ENCODE data around the gene MAJIN. TPM values are rescaled to one million over a fixed set of nuclear protein-coding genes. Genes with fewer than 3 reads are reported as not detected.

Gene MAJIN
- polyA plus RNA-seq, 3 donors, result not detected

- H3K27ac ChIP-seq (ENCODE audit: low read depth in 1 of 2, low read length in 2 of 2), result no peak overlapping the region
- H3K4me3 ChIP-seq (replicated peaks in 1 of 3; ENCODE audit: low read depth in 2 of 3, low read length in 3 of 3), result no peak overlapping the region
- peaks cover 0 to 5% (median 3%) of the 10 kb centered on the region in 3 donors for H3K27me3 Mint-ChIP-seq (ENCODE audit: low read depth in 3 of 3)
- H3K4me3 Mint-ChIP-seq, result no peak overlapping the region
- H3K36me3 ChIP-seq (replicated peaks in 1 of 2; ENCODE audit: control insufficient read depth in 1 of 2, insufficient read depth in 2 of 2, low read length in 2 of 2), result no peaks in the 10 kb centered on the region
- H3K4me1 ChIP-seq (ENCODE audit: control insufficient read depth in 1 of 2, insufficient read depth in 2 of 2, low read length in 2 of 2), result peaks cover 26 to 38% of the 10 kb centered on the region in 2 donors
- peaks cover 0 to under 1% (median 0%) of the 10 kb centered on the region in 7 donors for H3K9me3 Mint-ChIP-seq
- H3K27me3 ChIP-seq (ENCODE audit: control insufficient read depth in 2 of 2, insufficient read depth in 2 of 2, low read length in 2 of 2), result no peaks in the 10 kb centered on the region
- DNase-seq, result no peak
- H3K27ac Mint-ChIP-seq, result no peak overlapping the region
- H3K4me1 Mint-ChIP-seq, result peaks cover 27% of the 10 kb centered on the region
- no peaks in the 10 kb centered on the region for H3K9me3 ChIP-seq (replicated peaks in 1 of 2; ENCODE audit: control insufficient read depth in 1 of 2, insufficient read depth in 1 of 2, low read length in 2 of 2)
- TF ChIP-seq CTCF (IDR thresholded peaks at IDR 0.05), result no peak
- no CpG with 5 or more reads among the region's 3 CpGs for WGBS (ENCODE audit: insufficient coverage)
- H3K9ac ChIP-seq (ENCODE audit: insufficient read depth, low read length, poor library complexity, severe bottlenecking), result no peak overlapping the region
- H3K79me2 ChIP-seq (ENCODE audit: insufficient read depth, low read length), result peaks cover 4% of the 10 kb centered on the region
- H3K36me3 Mint-ChIP-seq, result no peaks in the 10 kb centered on the region
- intact Hi-C loops (cut with micrococcal nuclease), result no loop called here
- no peak overlapping the region for H2AFZ ChIP-seq (ENCODE audit: insufficient read depth, low read depth, low read length, poor library complexity, severe bottlenecking)
- peaks cover 1% of the 10 kb centered on the region for H4K20me1 ChIP-seq (ENCODE audit: insufficient read depth, low read length)
- H3K4me2 ChIP-seq (replicated peaks; ENCODE audit: extremely low read depth, low read length, poor library complexity, severe bottlenecking), result no peak overlapping the region
Measured at GRCh38 chr11:64921384-64921783, 50.5 kb downstream of the MAJIN start.

- Mint-ChIP-seq H3K4me1 (peaks cover 32% of the 10 kb centered on the region), H3K4me3 (no peak overlapping the region), H3K27ac (no peak overlapping the region), H3K36me3 (no peaks in the 10 kb centered on the region), H3K27me3 (ENCODE audit: low read depth in 3 of 3) (peaks cover 0 to 3% (median under 1%) of the 10 kb centered on the region in 3 donors), H3K9me3 (peaks cover 0 to 3% (median 0%) of the 10 kb centered on the region in 7 donors)
- Histone ChIP-seq H3K9ac (ENCODE audit: insufficient read depth, low read length, poor library complexity, severe bottlenecking) (no peak overlapping the region), H3K4me2 (replicated peaks; ENCODE audit: extremely low read depth, low read length, poor library complexity, severe bottlenecking) (no peak overlapping the region), H4K20me1 (ENCODE audit: insufficient read depth, low read length) (peaks cover 14% of the 10 kb centered on the region), H3K4me1 (ENCODE audit: control insufficient read depth in 1 of 2, insufficient read depth in 2 of 2, low read length in 2 of 2) (peaks cover 33 to 38% of the 10 kb centered on the region in 2 donors), H3K36me3 (replicated peaks in 1 of 2; ENCODE audit: control insufficient read depth in 1 of 2, insufficient read depth in 2 of 2, low read length in 2 of 2) (no peaks in the 10 kb centered on the region), H3K27ac (ENCODE audit: low read depth in 1 of 2, low read length in 2 of 2) (no peak overlapping the region), H3K79me2 (ENCODE audit: insufficient read depth, low read length) (peaks cover 13% of the 10 kb centered on the region), H3K9me3 (replicated peaks in 1 of 2; ENCODE audit: control insufficient read depth in 1 of 2, insufficient read depth in 1 of 2, low read length in 2 of 2) (no peaks in the 10 kb centered on the region), H3K27me3 (ENCODE audit: control insufficient read depth in 2 of 2, insufficient read depth in 2 of 2, low read length in 2 of 2) (no peaks in the 10 kb centered on the region), H2AFZ (ENCODE audit: insufficient read depth, low read depth, low read length, poor library complexity, severe bottlenecking) (no peak overlapping the region), H3K4me3 (replicated peaks in 1 of 3; ENCODE audit: low read depth in 2 of 3, low read length in 3 of 3) (no peak overlapping the region)
- WGBS (ENCODE audit: insufficient coverage), result 91% methylated on average over 1 of the region's 2 CpGs
- no peak for DNase-seq
- TF ChIP-seq CTCF (IDR thresholded peaks at IDR 0.05), result no peak
- intact Hi-C loops (cut with micrococcal nuclease), result no loop called here
Measured at GRCh38 chr11:64920124-64920523, 51.8 kb downstream of the MAJIN start.
